Stimulated activated naive CD8-positive, alpha-beta T cell treated with anti-CD3 and anti-CD28 coated beads, Interleukin-15, Interleukin-2, amounts not matched to agents 100 U/mL and 50 U/mL, for 24 hours (primary cell): ENCODE results near the gene DPT.
"Not testable (repeated sequence)": the region's sequence is repeated elsewhere in the genome, so short reads cannot be mapped to it uniquely, and the experiment has no call there.

Source experiments
- ATAC-seq: fragments of 150-1000 bp; cut with Tn5 transposase; one replicate; pipeline ENCODE4 v1.10.0; 2021
- DNase-seq: peaks from one replicate; pipeline ENCODE4 v3.0.0; 2021

Gene DPT

DNA sequence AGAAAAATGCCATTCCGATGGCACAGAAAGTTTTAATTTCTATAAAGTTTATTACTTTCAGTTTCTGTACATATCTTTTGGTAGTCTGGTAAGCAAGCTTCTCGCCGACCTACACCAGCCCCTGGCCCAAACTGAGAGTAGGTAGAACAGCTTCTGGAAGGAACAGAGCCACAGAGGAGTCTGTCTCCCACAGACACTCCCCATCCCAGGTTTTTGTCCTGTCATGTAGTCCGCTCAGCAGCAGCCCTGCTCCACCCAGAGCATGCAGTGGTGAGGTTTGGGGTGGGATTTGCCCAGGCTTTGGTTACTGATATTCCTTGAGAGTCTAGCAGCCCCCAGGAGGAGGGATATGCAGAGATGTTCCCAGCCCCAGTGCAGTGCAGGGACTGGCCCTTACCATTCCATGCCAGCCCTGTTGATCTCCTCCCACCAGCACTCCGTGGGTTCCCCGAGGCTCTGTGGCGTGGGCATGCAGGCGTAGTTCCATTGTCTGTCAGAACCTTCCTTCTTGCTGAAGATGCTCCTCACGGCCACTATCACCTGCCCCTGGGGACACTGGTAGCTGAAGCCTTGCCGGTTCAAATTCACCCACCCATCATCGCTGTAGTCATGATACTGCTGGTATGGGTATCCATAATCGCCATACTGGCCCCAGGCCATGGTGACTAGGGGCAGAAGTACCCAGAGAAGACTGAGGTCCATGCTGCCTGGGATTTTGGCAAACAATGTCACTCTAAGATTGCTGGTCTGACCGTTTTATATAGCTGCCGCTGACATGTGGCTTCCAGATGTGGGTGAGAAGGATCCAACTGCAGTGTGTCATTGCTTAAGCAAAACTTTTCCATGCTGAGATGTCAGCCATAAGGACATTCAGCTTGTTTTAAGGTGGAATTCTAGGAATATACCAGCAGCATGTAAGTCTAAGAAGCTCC, at the start of gene DPT:
DPT (minus strand) TSS at position 734 of the 932 bp plus-strand sequence; CDS start at position 702, 32 bp downstream.
- ATAC-seq, result no peak
- no peak for DNase-seq

DNA sequence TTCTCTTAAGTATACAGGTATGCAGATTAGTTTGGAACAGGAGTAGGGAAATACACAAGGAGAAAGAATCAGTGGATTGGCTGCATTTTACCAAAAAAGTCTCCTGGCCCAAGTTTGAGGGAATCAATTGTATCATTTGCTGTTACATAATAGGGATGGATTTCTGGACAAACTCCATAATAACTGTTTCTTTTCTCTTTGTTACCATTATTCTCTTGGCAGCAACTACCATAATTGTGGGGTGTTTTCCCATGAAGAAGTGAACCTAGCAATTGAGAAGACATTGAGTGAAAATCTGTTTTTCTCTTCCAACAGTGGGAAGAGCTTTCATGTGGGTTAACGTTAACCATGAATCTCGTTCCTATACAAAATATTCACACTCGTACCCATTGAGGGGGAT, 46.4 kb upstream of the DPT start:
- no peak for DNase-seq
- no peak for ATAC-seq

DNA sequence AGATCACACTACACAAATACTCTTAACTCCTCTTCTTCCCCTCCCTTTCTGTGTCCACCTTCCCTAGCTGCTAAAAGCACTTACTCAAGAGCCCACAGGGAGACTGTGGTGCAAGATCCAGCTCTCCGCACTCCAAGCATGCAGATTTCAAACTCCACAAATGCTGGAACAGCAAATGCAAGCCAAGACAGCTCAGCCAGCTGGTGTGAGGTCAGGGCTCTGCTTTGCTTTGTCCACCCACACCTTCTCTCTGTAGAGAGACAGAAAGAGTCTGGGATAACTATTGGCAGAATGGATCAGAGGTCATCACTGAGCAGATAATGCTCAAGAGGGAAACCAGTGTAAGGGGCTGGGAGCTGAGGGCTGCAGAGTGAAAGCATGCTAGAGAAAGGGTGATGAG, 45.2 kb upstream of the DPT start:
- DNase-seq, result no peak
- ATAC-seq, result no peak

GRCh38 chr1:168772428-168773060, 43.5 kb upstream of the DPT start:
- no peak for ATAC-seq
- no peak for DNase-seq

DNA sequence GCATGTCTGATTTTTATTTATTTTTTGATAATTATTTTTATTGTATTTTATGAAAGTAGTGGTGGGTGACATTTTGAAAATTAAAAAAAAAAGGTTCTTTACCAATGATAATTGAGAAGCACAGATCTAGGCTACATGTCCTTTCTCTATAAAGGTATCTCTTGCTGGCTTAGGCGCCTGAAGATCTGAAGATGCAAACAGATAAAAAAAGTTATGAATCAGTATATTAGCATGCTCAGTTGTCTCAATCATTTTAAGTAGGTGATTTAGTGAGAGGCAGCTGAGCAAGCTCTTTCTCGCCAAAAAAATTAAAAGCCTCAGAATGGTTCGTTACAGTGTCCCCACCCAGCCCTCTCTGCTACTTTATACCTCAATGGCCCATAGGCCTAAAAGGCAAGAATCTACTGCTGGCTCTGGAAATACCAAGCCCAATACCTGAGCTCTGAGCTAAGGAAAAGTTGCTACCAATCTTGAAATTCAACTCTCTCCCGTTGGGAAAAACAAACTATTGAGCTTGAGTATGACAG, 42.2 kb upstream of the DPT start:
- no peak for DNase-seq

DNA sequence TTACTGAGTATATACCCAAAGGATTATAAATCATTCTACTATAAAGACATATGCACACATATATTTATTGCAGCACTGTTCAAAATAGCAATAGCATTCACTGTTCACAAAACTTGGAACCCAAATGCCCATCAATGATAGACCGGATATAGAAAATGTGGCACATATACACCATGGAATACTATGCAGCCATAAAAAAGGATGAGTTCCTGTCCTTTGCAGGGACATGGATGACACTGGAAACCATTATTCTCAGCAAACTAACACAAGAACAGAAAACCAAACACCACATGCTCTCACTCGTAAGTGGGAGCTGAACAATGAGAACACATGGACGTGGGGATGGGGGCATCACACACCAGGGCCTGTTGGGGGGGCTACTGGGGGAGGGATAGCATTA, 40.9 kb upstream of the DPT start:
- ATAC-seq, DNase-seq: not testable (repeated sequence)

More for the DNA sequence above, 42.2 kb upstream of the DPT start:
- ATAC-seq, result no peak

- ATAC-seq (no peak), DNase-seq (no peak)
Measured at GRCh38 chr1:168767894-168768584, 39.0 kb upstream of the DPT start.

GRCh38 chr1:168766568-168766967, 37.6 kb upstream of the DPT start:
- DNase-seq (no peak), ATAC-seq (no peak)

DNA sequence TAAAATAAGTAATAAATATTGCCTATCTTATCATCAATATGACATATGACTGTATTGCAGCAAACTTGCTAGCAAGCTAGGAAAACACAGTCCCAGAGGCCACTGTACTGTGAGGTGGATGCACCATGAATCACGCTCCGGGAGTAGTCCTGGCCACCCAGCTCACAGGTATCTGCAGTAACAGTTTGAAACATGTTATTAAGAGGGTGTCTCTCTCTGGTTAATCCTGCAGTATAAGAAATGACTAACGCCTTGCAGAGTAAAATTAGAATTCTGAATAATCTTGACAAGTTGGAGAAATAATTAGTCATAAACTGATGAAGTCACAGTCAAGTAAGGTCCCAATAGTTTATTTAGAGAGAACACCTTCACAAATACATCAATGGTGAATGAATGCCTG, 34.0 kb upstream of the DPT start:
- peak; percentile 72 for ATAC-seq

GRCh38 chr1:168762473-168762872, 33.5 kb upstream of the DPT start:
- ATAC-seq (no peak), DNase-seq (no peak)

More for the DNA sequence above, 34.0 kb upstream of the DPT start:
- DNase-seq, result no peak

DNA sequence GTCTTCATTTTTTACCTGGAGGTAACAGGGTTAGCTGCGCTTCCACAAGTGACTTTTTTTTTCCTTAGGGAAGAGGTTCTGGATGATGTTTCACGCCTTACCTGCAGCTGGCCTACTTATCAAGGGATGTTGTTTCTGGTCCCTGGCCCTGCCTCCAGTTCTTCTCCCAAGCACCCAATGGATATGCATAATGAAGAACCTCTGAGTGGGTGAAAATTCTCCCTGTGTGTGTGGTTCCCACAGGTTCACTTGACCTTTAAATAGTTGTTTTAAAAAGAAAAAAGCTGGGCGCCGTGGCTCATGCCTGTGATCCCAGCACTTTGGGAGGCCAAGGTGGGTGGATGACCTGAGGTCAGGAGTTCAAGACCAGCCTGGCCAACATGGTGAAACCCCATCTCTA, 31.8 kb upstream of the DPT start:
- ATAC-seq, result no peak
- DNase-seq, result no peak

DNA sequence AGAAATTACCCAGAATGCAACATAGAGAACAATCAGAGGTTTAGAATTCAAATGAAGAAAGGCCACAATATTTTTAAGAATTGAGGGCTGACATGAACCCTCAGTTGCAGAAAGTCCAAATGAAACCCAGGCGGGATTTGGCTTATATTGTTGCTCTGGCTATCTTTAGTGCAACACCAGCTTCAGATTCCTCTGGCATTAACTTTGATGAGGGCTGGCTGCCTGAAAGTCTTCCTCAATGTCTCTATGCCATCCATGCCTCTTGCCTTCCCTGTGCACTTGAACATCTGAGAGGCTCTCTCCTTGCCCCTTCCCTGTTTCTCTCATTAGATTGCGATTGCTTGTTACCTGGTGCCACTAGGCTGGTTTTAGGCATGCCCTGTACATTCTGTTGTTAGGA, 31.2 kb upstream of the DPT start:
- no peak for ATAC-seq
- DNase-seq, result no peak

GRCh38 chr1:168759077-168759476, 30.1 kb upstream of the DPT start:
- ATAC-seq (no peak), DNase-seq (no peak)

- ATAC-seq, result no peak
- DNase-seq, result no peak
Measured at GRCh38 chr1:168758503-168758902, 29.5 kb upstream of the DPT start.

DNA sequence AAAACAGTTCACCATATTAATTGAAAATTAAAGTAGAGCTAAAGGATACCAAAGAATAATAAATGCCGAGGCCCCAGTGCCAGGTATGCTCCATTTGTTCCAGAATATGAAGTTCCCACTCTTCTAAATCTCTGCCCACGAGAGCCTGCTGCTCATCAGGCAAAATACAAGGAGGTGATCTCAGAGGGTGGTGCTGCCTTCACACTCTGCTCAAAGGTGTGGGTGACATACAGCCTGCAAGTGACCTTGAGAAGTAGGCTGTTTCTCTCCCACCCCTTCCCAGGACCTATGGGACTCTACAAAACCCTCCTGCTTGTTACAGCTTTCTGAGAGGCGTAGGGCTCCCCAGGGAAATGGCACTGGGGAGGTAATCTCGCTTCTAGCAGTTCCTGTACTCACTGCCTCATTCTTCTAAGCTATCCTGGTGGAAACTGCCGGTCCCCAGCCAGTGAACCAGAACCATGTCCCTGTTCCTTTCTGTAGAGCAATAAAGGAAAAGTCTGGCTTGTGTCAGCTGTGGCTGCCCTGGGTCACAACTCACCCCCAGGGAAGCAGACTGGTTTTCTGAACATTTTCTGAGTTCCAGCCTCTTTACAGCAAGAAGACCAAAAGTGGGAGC, 26.9 kb upstream of the DPT start:
- ATAC-seq, result no peak
- DNase-seq, result no peak

- DNase-seq (no peak), ATAC-seq (no peak)
Measured at GRCh38 chr1:168752171-168752832, 23.3 kb upstream of the DPT start.

- ATAC-seq (no peak), DNase-seq (no peak)
Measured at GRCh38 chr1:168751195-168751650, 22.2 kb upstream of the DPT start.

DNA sequence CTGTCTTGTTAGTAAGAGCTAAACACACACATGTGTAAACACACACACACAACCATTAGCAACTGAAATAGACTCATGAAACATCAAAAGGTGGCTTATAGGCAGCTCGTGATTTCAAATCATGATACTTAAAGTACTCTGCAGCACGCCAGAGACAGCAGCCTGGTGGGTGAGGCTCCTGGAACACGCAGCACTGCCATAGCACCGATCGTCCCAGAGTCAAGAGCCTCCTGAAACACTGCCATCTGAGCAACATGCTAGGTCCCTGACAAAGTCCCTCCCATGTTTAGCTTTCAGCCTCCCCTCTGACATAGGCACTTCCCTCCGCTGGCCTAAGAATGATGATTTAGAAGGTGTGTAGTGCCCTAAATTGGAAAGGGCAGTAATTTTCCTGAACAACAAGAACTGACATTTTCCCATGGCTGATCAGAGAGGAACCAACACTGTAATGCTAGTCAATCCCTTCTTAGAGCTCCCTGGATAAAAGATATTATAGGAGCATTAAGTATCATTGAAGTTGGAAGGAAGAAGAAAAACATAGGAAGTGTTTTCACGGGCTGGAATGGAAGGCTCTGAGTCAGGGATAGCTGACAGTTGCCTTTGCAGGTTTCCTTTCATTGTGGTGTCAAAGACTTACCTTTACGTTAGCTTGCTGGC, 14.1 kb upstream of the DPT start:
- no peak for DNase-seq

GRCh38 chr1:168742386-168742785, 13.4 kb upstream of the DPT start:
- ATAC-seq (no peak), DNase-seq (no peak)

More for the DNA sequence above, 14.1 kb upstream of the DPT start:
- ATAC-seq, result no peak

DNA sequence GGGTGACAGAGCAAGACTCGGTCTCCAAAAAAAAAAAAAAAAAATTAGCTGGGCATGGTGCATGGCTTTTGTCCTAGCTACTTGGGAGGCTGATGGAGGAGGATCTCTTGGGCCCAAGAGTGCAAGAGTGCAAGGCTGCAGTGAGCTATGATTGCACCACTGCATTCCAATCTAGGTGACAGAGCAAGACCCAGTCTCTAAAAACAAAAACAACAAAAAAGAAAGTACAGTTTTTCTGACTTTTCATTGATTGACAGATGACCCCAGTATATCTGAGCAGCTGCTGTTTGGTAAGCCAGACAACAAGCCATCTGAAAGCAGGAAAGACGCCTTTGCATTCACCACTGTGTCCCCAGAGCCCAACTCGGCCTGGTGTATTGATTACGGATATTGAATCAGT, 10.9 kb upstream of the DPT start:
- no peak for ATAC-seq
- no peak for DNase-seq

DNA sequence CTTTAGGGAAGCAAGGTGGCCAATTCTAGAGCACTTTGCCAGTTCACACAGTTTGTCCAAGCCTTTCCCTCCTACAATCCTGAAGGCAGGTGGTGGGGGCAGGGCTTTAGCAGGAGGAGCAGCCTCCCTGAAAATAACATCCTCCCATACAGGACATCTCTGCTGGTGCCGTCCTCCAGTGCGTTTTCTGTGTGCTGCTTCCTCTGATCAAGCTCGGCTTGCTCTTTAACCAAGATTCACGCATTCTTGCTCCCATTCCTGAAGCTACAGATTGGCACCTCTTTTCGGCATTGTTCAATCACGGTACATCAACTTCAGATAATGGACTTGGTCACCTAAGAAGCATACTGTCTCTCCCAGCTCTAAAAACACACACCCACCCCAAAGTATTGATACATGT, 7.5 kb upstream of the DPT start:
- ATAC-seq (no peak), DNase-seq (no peak)
